ENCODE data around the gene KCNG4. TPM values are rescaled to one million over a fixed set of nuclear protein-coding genes. Genes with fewer than 3 reads are reported as not detected.
"Not testable (repeated sequence)": the region's sequence is repeated elsewhere in the genome, so short reads cannot be mapped to it uniquely, and the experiment has no call there.

The KCNG4 gene
- total RNA-seq, 1 donor from 2014 or later = not detected

DNA sequence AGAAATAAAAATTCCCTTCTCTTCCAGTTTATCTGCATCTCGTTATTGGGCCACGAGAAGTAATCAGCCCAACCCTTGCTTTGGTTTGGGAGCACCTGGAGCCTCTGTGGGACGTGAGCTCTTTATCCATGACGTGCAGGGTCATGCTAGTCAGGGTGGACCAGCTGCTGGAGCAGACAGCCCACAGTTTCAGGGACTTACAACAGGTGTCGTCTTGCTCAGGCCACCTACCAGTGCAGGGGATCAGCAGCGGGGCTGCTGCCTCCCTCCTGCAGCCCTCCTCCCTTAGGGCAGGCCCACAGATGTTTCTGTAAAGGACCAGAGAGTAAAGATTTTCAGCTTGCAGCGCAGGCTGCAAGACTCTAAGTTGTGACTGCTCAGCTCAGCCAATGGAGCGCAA, 31.9 kb downstream of the KCNG4 start:
- H3K27ac Mint-ChIP-seq (ENCODE audit: unreplicated experiment) = no peak overlapping the region
- H3K27me3 Mint-ChIP-seq (ENCODE audit: unreplicated experiment) = peaks cover 1% of the 10 kb centered on the region
- no peak for DNase-seq (ENCODE audit: low spot score)
- TF ChIP-seq, protein P1, sequence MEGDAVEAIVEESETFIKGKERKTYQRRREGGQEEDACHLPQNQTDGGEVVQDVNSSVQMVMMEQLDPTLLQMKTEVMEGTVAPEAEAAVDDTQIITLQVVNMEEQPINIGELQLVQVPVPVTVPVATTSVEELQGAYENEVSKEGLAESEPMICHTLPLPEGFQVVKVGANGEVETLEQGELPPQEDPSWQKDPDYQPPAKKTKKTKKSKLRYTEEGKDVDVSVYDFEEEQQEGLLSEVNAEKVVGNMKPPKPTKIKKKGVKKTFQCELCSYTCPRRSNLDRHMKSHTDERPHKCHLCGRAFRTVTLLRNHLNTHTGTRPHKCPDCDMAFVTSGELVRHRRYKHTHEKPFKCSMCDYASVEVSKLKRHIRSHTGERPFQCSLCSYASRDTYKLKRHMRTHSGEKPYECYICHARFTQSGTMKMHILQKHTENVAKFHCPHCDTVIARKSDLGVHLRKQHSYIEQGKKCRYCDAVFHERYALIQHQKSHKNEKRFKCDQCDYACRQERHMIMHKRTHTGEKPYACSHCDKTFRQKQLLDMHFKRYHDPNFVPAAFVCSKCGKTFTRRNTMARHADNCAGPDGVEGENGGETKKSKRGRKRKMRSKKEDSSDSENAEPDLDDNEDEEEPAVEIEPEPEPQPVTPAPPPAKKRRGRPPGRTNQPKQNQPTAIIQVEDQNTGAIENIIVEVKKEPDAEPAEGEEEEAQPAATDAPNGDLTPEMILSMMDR (IDR thresholded peaks at IDR 0.05; ENCODE audit: unreplicated experiment) = no peak
- H3K9me3 Mint-ChIP-seq (ENCODE audit: unreplicated experiment) = no peaks in the 10 kb centered on the region
- H3K36me3 Mint-ChIP-seq (ENCODE audit: low read depth, unreplicated experiment) = no peaks in the 10 kb centered on the region
- H3K4me3 Mint-ChIP-seq (ENCODE audit: unreplicated experiment) = no peak overlapping the region
- H3K4me1 Mint-ChIP-seq (ENCODE audit: unreplicated experiment) = no peaks in the 10 kb centered on the region

DNA sequence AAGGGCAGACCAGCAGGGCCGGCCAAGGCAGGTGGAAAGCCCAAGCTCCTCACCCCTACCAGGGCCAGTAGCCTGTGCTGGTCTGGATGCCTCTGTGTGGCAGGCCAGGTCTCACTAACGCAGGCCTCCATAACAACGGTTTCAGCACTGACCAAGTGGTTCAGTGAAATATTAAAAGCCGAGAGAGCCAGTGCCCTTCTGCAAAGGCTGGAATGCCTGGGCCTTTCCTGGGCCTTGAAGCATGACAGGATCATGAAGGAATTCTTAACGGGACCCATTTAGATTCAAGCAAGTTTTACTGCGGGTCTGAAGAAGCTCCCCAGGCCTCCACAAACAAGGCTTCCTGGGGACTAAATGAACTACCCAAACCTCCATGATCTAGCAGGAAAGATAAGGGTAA, 32.6 kb downstream of the KCNG4 start:
- H3K4me1 Mint-ChIP-seq (ENCODE audit: unreplicated experiment) = no peaks in the 10 kb centered on the region
- H3K4me3 Mint-ChIP-seq (ENCODE audit: unreplicated experiment) = no peak overlapping the region
- H3K27me3 Mint-ChIP-seq (ENCODE audit: unreplicated experiment) = peaks cover 1% of the 10 kb centered on the region
- H3K9me3 Mint-ChIP-seq (ENCODE audit: unreplicated experiment) = no peaks in the 10 kb centered on the region
- no peaks in the 10 kb centered on the region for H3K36me3 Mint-ChIP-seq (ENCODE audit: low read depth, unreplicated experiment)
- TF ChIP-seq, protein P1 (IDR thresholded peaks at IDR 0.05; ENCODE audit: unreplicated experiment) = no peak
- DNase-seq (ENCODE audit: low spot score) = no peak
- H3K27ac Mint-ChIP-seq (ENCODE audit: unreplicated experiment) = no peak overlapping the region

DNA sequence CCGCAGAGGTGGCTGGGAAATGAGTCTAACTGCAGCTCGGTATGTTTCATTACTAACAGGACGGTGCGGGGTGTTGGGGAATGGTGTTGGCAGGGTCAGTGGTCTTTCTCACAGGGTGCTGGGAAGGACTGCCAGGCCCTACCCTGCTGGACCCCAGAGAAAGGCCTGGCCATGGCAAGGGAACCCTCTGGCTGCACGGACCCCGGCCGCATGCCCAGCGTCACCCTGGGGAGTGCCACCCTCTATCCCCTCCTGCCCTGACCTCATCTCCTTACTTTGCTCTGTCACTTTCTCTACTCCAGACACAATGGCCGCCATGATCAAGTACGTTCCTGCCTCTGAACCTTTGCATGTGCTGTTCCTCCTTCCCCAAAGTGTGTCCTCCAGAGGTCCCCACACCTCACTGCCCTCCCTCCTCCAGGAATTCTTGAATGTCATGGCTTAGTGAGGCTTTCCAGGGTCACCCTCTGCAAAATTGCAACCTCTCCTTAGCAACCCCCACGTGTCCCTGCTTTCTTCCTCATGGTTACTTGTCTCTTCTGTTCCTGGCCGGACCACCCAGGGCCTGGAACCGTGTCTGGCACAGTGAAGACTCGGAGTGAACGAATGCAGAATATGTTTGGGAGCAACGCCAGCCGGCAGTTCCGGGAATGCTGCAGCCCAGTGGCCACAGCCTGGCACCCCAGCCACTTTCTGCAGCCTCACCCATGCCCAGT, 33.7 kb downstream of the KCNG4 start:
- Mint-ChIP-seq H3K9me3 (ENCODE audit: unreplicated experiment) (no peaks in the 10 kb centered on the region), H3K4me3 (ENCODE audit: unreplicated experiment) (no peak overlapping the region), H3K27ac (ENCODE audit: unreplicated experiment) (no peak overlapping the region), H3K36me3 (ENCODE audit: low read depth, unreplicated experiment) (no peaks in the 10 kb centered on the region), H3K4me1 (ENCODE audit: unreplicated experiment) (no peaks in the 10 kb centered on the region), H3K27me3 (ENCODE audit: unreplicated experiment) (peaks cover 1% of the 10 kb centered on the region)
- TF ChIP-seq, protein P1 (IDR thresholded peaks at IDR 0.05; ENCODE audit: unreplicated experiment) = no peak
- no peak for DNase-seq (ENCODE audit: low spot score)

DNA sequence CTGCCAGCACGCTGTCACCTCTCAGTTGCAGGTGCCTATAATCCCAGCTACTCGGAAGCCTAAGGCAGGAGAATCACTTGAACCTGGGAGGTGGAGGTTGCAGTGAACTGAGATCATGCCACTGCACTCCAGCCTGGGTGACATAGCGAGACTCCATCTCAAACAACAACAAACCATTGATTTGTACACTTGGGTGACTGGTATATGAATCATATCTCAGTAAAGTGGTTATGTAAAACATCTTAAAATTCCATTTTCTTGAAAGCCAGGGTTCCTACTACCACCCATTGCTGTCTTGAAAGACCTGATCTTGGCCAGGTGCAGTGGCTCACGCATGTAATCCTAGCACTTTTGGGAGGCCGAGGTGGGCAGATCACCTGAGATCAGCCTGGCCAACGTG, 34.7 kb downstream of the KCNG4 start:
- not testable (repeated sequence) for H3K4me1 Mint-ChIP-seq (ENCODE audit: unreplicated experiment); DNase-seq (ENCODE audit: low spot score); H3K27me3 Mint-ChIP-seq (ENCODE audit: unreplicated experiment); H3K4me3 Mint-ChIP-seq (ENCODE audit: unreplicated experiment); H3K36me3 Mint-ChIP-seq (ENCODE audit: low read depth, unreplicated experiment); H3K9me3 Mint-ChIP-seq (ENCODE audit: unreplicated experiment); H3K27ac Mint-ChIP-seq (ENCODE audit: unreplicated experiment)

DNA sequence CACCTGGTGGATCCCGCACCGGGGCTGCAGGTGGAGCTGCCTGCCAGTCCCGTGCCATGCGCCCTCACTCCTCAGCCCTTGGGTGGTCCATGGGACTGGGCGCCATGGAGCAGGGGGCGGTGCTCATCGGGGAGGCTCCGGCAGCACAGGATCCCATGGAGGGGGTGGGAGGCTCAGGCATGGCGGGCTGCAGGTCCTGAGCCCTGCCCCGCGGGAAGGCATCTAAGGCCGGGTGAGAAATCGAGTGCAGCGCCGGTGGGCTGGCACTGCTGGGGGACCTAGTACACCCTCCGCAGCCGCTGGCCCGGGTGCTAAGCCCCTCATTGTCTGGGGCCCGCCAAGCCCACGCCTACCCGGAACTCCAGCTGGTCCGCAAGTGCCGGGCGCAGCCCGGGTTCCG, 35.3 kb downstream of the KCNG4 start:
- H3K4me3 Mint-ChIP-seq (ENCODE audit: unreplicated experiment); H3K4me1 Mint-ChIP-seq (ENCODE audit: unreplicated experiment): not testable (repeated sequence)

DNA sequence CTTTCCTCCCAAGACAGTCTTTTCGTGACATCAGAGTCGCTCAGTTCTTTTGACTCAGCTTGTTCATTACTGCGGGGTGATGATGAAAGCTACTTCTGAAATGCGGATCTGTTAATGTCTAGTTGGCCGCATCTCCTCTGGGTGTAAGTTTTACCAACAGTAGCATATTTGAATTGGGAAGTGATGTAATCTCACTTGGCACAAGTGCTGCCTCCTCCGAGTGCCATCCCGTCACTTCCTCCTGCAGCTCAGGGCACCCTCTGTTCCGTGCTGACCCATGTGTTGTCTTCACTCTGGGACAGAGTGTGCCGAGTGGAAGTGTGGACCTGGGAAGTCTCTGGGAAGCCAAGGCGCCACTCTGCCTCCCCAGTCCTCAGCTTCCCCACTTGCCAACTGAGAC, 40.0 kb downstream of the KCNG4 start:
- no peak overlapping the region for H3K4me3 Mint-ChIP-seq (ENCODE audit: unreplicated experiment)
- H3K27me3 Mint-ChIP-seq (ENCODE audit: unreplicated experiment) = peaks cover 4% of the 10 kb centered on the region
- no peak for DNase-seq (ENCODE audit: low spot score)
- no peak overlapping the region for H3K27ac Mint-ChIP-seq (ENCODE audit: unreplicated experiment)
- no peaks in the 10 kb centered on the region for H3K36me3 Mint-ChIP-seq (ENCODE audit: low read depth, unreplicated experiment)
- TF ChIP-seq, protein P1 (IDR thresholded peaks at IDR 0.05; ENCODE audit: unreplicated experiment) = no peak
- H3K9me3 Mint-ChIP-seq (ENCODE audit: unreplicated experiment) = no peaks in the 10 kb centered on the region
- no peaks in the 10 kb centered on the region for H3K4me1 Mint-ChIP-seq (ENCODE audit: unreplicated experiment)

More for the DNA sequence above, 35.3 kb downstream of the KCNG4 start:
- H3K27me3 Mint-ChIP-seq (ENCODE audit: unreplicated experiment); DNase-seq (ENCODE audit: low spot score); H3K9me3 Mint-ChIP-seq (ENCODE audit: unreplicated experiment); H3K27ac Mint-ChIP-seq (ENCODE audit: unreplicated experiment); H3K36me3 Mint-ChIP-seq (ENCODE audit: low read depth, unreplicated experiment): not testable (repeated sequence)

Measured in endothelial cell (in vitro differentiated cells).